Tibial nerve (tissue), 4 donors: Measurements from ENCODE around the gene UBASH3A.

Source experiments
- EP300 ChIP-seq, 2 donors: sonication (generic); formaldehyde crosslinking; IDR thresholded peaks; one replicate each; pipeline ENCODE4 v1.6.1; 2017; ENCODE audit warnings: antibody characterized with exemption in 2 of 2, mild to moderate bottlenecking in 1 of 2
- POLR2A ChIP-seq, 2 donors: fragments of 450-650 bp; IDR thresholded peaks; one replicate each; pipeline ENCODE4 v1.6.1; 2017; ENCODE audit warnings: antibody characterized with exemption in 2 of 2, mild to moderate bottlenecking in 2 of 2, moderate library complexity in 2 of 2
- TF ChIP-seq, protein P1 (sequence below), 5 experiments: fragments of 200-600 bp in 3 of 5; fragments of 450-650 bp in 2 of 5; sonication (generic) in 3 of 5; IDR thresholded peaks; one replicate each; pipeline ENCODE4 v1.5.1; 2016 to 2019; ENCODE audit warnings: antibody characterized with exemption in 5 of 5, mild to moderate bottlenecking in 3 of 5, moderate library complexity in 2 of 5

DNA sequence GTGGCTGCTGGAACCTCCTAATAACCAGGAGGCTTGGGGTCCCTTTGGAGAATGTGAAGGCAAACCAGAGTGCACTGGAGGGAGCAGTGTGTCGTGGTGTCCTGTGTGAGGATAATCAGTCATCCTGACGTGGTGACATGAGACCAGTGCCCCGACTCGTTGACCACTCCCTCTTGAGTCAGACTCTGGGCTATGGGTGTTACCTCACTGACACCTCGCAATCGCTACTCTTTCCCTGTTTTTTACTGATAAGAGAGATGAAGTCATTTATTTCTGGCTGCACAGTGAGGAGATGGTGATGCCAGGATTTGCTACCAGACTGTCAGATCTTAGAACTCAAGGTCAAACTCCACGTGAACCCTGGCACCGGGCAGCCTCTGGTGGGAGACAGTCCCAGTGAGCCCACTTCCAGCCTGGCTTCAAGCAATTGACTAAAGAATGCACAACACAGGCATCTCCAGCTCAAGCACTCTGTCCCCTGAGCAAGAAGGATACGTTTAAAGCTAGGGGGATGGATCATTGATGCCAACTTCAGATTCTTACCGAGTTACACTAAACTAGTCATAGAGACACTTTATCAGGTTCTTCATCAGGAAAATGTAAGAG lies 30.3 kb downstream of the UBASH3A start:
- TF ChIP-seq, protein P1, sequence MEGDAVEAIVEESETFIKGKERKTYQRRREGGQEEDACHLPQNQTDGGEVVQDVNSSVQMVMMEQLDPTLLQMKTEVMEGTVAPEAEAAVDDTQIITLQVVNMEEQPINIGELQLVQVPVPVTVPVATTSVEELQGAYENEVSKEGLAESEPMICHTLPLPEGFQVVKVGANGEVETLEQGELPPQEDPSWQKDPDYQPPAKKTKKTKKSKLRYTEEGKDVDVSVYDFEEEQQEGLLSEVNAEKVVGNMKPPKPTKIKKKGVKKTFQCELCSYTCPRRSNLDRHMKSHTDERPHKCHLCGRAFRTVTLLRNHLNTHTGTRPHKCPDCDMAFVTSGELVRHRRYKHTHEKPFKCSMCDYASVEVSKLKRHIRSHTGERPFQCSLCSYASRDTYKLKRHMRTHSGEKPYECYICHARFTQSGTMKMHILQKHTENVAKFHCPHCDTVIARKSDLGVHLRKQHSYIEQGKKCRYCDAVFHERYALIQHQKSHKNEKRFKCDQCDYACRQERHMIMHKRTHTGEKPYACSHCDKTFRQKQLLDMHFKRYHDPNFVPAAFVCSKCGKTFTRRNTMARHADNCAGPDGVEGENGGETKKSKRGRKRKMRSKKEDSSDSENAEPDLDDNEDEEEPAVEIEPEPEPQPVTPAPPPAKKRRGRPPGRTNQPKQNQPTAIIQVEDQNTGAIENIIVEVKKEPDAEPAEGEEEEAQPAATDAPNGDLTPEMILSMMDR (IDR thresholded peaks at IDR 0.05): no peak
- TF ChIP-seq EP300 (IDR thresholded peaks at IDR 0.05): no peak
- no peak for TF ChIP-seq POLR2A (IDR thresholded peaks at IDR 0.05)
